Upper lobe of left lung (tissue), 4 donors: ENCODE data around the gene TTLL1.

Experiments
- CTCF ChIP-seq, 6 experiments: fragments of 450-650 bp in 4 of 6; fragments of 200-600 bp in 2 of 6; sonication (generic) in 2 of 6; IDR thresholded peaks; one replicate each; pipeline ENCODE4 v1.5.1; 2016 to 2019; ENCODE audit warnings: antibody characterized with exemption in 6 of 6
- EP300 ChIP-seq, 4 donors: sonication (generic); formaldehyde crosslinking; IDR thresholded peaks; one replicate each; pipeline ENCODE4 v1.5.1; 2017; ENCODE audit warnings: antibody characterized with exemption in 4 of 4, control low read depth in 2 of 4
- POLR2AphosphoS5 ChIP-seq, 2 donors: sonication (generic); formaldehyde crosslinking; IDR thresholded peaks; one replicate each; pipeline ENCODE4 v1.5.1; 2017; ENCODE audit warnings: antibody characterized with exemption in 2 of 2

GRCh38 chr22:43118024-43118849 lies 29.0 kb upstream of the TTLL1 start:
- no peak for TF ChIP-seq EP300 (IDR thresholded peaks at IDR 0.05)
- no peak for TF ChIP-seq CTCF (IDR thresholded peaks at IDR 0.05)
- no peak for TF ChIP-seq POLR2AphosphoS5 (IDR thresholded peaks at IDR 0.05)
